ENCODE results near the gene ATRX.

ATRX gene

DNA sequence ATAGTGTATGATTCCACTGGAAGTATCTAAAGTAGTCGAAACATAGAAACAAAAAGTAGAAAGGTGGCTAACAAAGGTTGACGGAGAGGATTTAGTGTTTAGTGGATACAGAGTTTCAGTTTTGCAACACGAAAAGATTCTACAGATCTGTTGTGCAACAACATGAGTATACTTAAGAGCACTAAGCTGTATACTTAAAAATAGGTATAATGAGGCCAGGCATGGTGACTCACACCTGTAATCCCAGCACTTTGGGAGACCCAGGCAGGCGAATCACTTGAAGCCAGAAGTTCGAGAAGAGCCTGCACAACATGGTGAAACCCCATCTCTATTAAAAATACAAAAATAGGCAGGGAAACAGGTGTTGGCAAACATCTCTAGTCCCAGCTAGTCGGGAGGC lies 7.9 kb upstream of the ATRX start:
- Histone ChIP-seq H3K4me1 (ENCODE audit: control insufficient read depth, low read length) (no peaks in the 10 kb centered on the region), H3K36me3 (ENCODE audit: control insufficient read depth, low read length) (no peaks in the 10 kb centered on the region), H3F3A (ENCODE audit: control insufficient read depth, insufficient read depth) (no peaks in the 10 kb centered on the region), H3K79me2 (ENCODE audit: control insufficient read depth, low read length) (no peaks in the 10 kb centered on the region), H3K27me3 (ENCODE audit: control insufficient read depth, low read length) (no peaks in the 10 kb centered on the region), H3K4me3 (ENCODE audit: low read length) (no peak overlapping the region), H3K4me2 (ENCODE audit: low read length) (no peak overlapping the region), H3K9me2 (replicated peaks; ENCODE audit: control insufficient read depth, low read length) (no peaks in the 10 kb centered on the region), H4K20me1 (ENCODE audit: control insufficient read depth, insufficient read depth, low read depth, low read length) (no peaks in the 10 kb centered on the region), H3K27ac (ENCODE audit: low read depth, low read length) (no peak overlapping the region), H3K9me3 (ENCODE audit: control insufficient read depth, insufficient read depth, low read length) (no peaks in the 10 kb centered on the region)
- TF ChIP-seq, protein P1, sequence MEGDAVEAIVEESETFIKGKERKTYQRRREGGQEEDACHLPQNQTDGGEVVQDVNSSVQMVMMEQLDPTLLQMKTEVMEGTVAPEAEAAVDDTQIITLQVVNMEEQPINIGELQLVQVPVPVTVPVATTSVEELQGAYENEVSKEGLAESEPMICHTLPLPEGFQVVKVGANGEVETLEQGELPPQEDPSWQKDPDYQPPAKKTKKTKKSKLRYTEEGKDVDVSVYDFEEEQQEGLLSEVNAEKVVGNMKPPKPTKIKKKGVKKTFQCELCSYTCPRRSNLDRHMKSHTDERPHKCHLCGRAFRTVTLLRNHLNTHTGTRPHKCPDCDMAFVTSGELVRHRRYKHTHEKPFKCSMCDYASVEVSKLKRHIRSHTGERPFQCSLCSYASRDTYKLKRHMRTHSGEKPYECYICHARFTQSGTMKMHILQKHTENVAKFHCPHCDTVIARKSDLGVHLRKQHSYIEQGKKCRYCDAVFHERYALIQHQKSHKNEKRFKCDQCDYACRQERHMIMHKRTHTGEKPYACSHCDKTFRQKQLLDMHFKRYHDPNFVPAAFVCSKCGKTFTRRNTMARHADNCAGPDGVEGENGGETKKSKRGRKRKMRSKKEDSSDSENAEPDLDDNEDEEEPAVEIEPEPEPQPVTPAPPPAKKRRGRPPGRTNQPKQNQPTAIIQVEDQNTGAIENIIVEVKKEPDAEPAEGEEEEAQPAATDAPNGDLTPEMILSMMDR (IDR thresholded peaks at IDR 0.05; ENCODE audit: low read depth, low read length, poor library complexity, severe bottlenecking): no peak
- no peak for TF ChIP-seq EZH2phosphoT487 (IDR thresholded peaks at IDR 0.05; ENCODE audit: borderline replicate concordance, low read length)

DNA sequence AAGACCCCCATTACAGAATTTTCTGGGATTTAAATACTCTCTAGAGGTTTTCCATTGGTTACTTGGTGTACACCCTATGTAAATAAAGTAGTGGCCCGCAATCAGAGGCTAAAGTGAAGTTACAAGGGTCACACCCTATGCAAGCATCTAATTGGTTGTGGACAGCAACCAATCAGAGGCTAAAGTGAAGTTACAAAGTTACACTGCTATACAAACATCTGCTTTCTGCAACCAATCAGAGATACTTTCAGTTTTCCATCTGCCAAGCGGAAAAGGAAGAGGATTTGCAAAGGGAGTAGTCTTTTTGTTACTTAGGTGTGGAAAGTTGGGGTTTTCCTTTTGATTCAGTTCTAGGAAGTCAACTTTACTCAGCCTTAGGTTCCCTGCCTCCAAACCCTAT lies 2.0 kb upstream of the ATRX start:
- peaks cover 35% of the 10 kb centered on the region for H3K79me2 ChIP-seq (ENCODE audit: control insufficient read depth, low read length)
- H3K27me3 ChIP-seq (ENCODE audit: control insufficient read depth, low read length): no peaks in the 10 kb centered on the region
- no peak overlapping the region for H3K4me2 ChIP-seq (ENCODE audit: low read length)
- no peak overlapping the region for H3K4me3 ChIP-seq (ENCODE audit: low read length)
- no peaks in the 10 kb centered on the region for H3K9me2 ChIP-seq (replicated peaks; ENCODE audit: control insufficient read depth, low read length)
- peaks cover 23% of the 10 kb centered on the region for H3K4me1 ChIP-seq (ENCODE audit: control insufficient read depth, low read length)
- TF ChIP-seq EZH2phosphoT487 (IDR thresholded peaks at IDR 0.05; ENCODE audit: borderline replicate concordance, low read length): no peak
- TF ChIP-seq, protein P1 (IDR thresholded peaks at IDR 0.05; ENCODE audit: low read depth, low read length, poor library complexity, severe bottlenecking): no peak
- no peak overlapping the region for H3K27ac ChIP-seq (ENCODE audit: low read depth, low read length)
- no peaks in the 10 kb centered on the region for H3K9me3 ChIP-seq (ENCODE audit: control insufficient read depth, insufficient read depth, low read length)
- no peaks in the 10 kb centered on the region for H3F3A ChIP-seq (ENCODE audit: control insufficient read depth, insufficient read depth)
- no peaks in the 10 kb centered on the region for H4K20me1 ChIP-seq (ENCODE audit: control insufficient read depth, insufficient read depth, low read depth, low read length)
- H3K36me3 ChIP-seq (ENCODE audit: control insufficient read depth, low read length): peaks cover 17% of the 10 kb centered on the region

DNA sequence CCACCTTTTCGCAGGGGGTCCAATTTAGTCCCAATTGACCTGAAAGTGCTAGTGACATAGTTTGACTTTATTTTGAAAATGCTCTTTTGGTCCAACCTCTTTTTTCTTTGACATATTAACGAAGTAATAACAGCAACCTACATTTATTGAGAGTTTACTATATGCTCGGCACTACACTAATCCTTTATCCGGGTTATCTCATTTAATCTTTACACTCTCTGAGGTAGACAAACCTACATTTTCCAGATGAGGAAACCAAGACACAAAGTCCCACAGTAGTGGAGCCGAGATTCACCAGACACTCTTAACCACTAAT lies 307 bp upstream of the ATRX start:
- H3K27ac ChIP-seq (ENCODE audit: low read depth, low read length): peak overlapping the region; percentile 77

More for the DNA sequence above, 307 bp upstream of the ATRX start:
- Histone ChIP-seq H3K4me1 (ENCODE audit: control insufficient read depth, low read length) (peaks cover 23% of the 10 kb centered on the region), H3K79me2 (ENCODE audit: control insufficient read depth, low read length) (peaks cover 53% of the 10 kb centered on the region), H3K27me3 (ENCODE audit: control insufficient read depth, low read length) (no peaks in the 10 kb centered on the region), H3K9me3 (ENCODE audit: control insufficient read depth, insufficient read depth, low read length) (no peaks in the 10 kb centered on the region), H3K36me3 (ENCODE audit: control insufficient read depth, low read length) (peaks cover 17% of the 10 kb centered on the region), H3K4me3 (ENCODE audit: low read length) (peak overlapping the region; percentile 88), H3K9me2 (replicated peaks; ENCODE audit: control insufficient read depth, low read length) (no peaks in the 10 kb centered on the region), H3K4me2 (ENCODE audit: low read length) (peak overlapping the region; percentile 74), H3F3A (ENCODE audit: control insufficient read depth, insufficient read depth) (no peaks in the 10 kb centered on the region), H4K20me1 (ENCODE audit: control insufficient read depth, insufficient read depth, low read depth, low read length) (no peaks in the 10 kb centered on the region)
- TF ChIP-seq EZH2phosphoT487 (IDR thresholded peaks at IDR 0.05; ENCODE audit: borderline replicate concordance, low read length): no peak
- TF ChIP-seq, protein P1 (IDR thresholded peaks at IDR 0.05; ENCODE audit: low read depth, low read length, poor library complexity, severe bottlenecking): no peak

Measured in DOHH2 (cell line).